K562 (cell line): ENCODE measurements around the gene ASCL2.

Source experiments
- FOXK1 ChIP-seq: sonication (generic); formaldehyde crosslinking; IDR thresholded peaks from 2 replicates; pipeline ENCODE4 v1.8.0; 2022; ENCODE audit warnings: missing genetic modification reagents, mild to moderate bottlenecking, borderline replicate concordance
- POLR2A ChIP-seq: fragments of 450-650 bp; conservative IDR thresholded peaks from 2 replicates; pipeline ENCODE4 v1.6.1; 2016
- SIN3B ChIP-seq: fragments of 450-650 bp; IDR thresholded peaks from 2 replicates; pipeline ENCODE4 v1.6.1; 2017; ENCODE audit warnings: low read depth, mild to moderate bottlenecking, moderate library complexity
- SIX5 ChIP-seq, 2 experiments: IDR thresholded peaks; 2 replicates each; pipeline ENCODE4 v1.6.1; 2011; ENCODE audit warnings: low read length in 2 of 2, borderline replicate concordance in 1 of 2, low read depth in 1 of 2, mild to moderate bottlenecking in 1 of 2, moderate library complexity in 1 of 2; ENCODE audit not compliant: insufficient read depth in 1 of 2
- SMC3 ChIP-seq: conservative IDR thresholded peaks from 2 replicates; pipeline ENCODE4 v1.6.1; 2011; ENCODE audit warnings: low read depth, low read length, improper control_type of control experiment; ENCODE audit not compliant: insufficient read depth
- SREBF1 ChIP-seq: fragments of 150-350 bp; IDR thresholded peaks from 2 replicates; pipeline ENCODE4 v1.6.1; 2014; ENCODE audit warnings: antibody characterized with exemption, low read depth, low read length, borderline replicate concordance
- ZBTB1 ChIP-seq: sonication (generic); formaldehyde crosslinking; IDR thresholded peaks from 2 replicates; pipeline ENCODE4 v1.8.1; 2023; ENCODE audit warnings: missing genetic modification reagents, low read depth, mild to moderate bottlenecking, borderline replicate concordance
- ZNF175 ChIP-seq: fragments of 200-800 bp; sonication (Bioruptor generic); IDR thresholded peaks from 2 replicates; pipeline ENCODE4 v1.6.1; 2016; ENCODE audit warnings: low read depth, mild to moderate bottlenecking, missing genetic modification characterization, missing compliant biosample characterization
- ZNF274 ChIP-seq: IDR thresholded peaks from 2 replicates; pipeline ENCODE4 v1.6.1; 2011; ENCODE audit warnings: low read depth, mild to moderate bottlenecking, low read length, moderate library complexity, borderline replicate concordance
- ZNF384 ChIP-seq: IDR thresholded peaks from 2 replicates; pipeline ENCODE4 v1.6.1; 2012; ENCODE audit warnings: low read depth, low read length, improper control_type of control experiment
- TF ChIP-seq, protein P1 (sequence below): sonication (generic); formaldehyde crosslinking; IDR thresholded peaks from 2 replicates; pipeline ENCODE4 v1.8.0; 2022; ENCODE audit warnings: mild to moderate bottlenecking, missing genetic modification reagents, borderline replicate concordance
- TF ChIP-seq, protein P2 (sequence below): fragments of 450-650 bp; formaldehyde crosslinking; IDR thresholded peaks from 2 replicates; pipeline ENCODE4 v1.4.0; 2020; ENCODE audit warnings: mild to moderate bottlenecking, mixed read lengths
- TF ChIP-seq, protein P3 (sequence below): sonication (generic); formaldehyde crosslinking; IDR thresholded peaks from 2 replicates; pipeline ENCODE4 v1.8.0; 2023; ENCODE audit warnings: mild to moderate bottlenecking, missing genetic modification reagents

DNA sequence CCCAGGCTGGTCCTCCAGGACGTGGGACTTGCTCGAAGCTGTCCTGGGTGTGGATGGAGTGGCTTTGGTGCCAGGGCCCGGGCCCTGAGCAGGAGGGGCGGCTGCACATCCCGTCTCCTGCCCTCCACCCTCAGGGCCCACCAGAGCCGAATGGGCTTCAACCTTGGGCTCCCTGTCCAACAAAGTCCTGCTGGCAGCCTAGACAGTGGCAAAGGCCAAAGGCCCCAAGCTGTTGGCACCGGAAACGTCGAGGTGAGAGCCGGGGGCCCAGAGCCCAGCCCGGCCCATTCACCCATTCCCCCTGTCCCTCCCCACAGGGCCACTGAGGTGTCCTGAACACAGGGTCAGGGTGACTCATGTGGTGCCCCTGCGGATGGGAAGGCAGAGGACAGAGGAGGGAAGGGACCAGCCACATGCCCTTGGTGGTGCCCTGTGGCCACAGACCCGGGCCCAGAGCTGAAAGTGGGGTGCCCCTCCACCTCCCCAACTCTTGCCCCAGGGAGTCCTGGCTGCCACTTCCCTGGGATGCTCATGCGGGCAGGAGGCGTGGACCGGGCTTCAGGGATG lies 40.5 kb upstream of the ASCL2 start:
- TF ChIP-seq ZNF175 (CRISPR knock-in tag): no peak
- TF ChIP-seq SIN3B: no peak
- TF ChIP-seq, protein P1, sequence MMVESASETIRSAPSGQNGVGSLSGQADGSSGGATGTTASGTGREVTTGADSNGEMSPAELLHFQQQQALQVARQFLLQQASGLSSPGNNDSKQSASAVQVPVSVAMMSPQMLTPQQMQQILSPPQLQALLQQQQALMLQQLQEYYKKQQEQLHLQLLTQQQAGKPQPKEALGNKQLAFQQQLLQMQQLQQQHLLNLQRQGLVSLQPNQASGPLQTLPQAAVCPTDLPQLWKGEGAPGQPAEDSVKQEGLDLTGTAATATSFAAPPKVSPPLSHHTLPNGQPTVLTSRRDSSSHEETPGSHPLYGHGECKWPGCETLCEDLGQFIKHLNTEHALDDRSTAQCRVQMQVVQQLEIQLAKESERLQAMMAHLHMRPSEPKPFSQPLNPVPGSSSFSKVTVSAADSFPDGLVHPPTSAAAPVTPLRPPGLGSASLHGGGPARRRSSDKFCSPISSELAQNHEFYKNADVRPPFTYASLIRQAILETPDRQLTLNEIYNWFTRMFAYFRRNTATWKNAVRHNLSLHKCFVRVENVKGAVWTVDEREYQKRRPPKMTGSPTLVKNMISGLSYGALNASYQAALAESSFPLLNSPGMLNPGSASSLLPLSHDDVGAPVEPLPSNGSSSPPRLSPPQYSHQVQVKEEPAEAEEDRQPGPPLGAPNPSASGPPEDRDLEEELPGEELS: no peak
- TF ChIP-seq SIX5 (IDR thresholded peaks at IDR 0.05; ENCODE audit: borderline replicate concordance in 1 of 2, insufficient read depth in 1 of 2, low read depth in 1 of 2, low read length in 2 of 2): no peak
- TF ChIP-seq ZBTB1 (CRISPR knock-in tag): no peak
- no peak for TF ChIP-seq SREBF1
- no peak for TF ChIP-seq FOXK1 (CRISPR knock-in tag)
- no peak for TF ChIP-seq POLR2A
- TF ChIP-seq ZNF384: no peak
- no peak for TF ChIP-seq ZNF274
- no peak for TF ChIP-seq SMC3
- TF ChIP-seq, protein P2, sequence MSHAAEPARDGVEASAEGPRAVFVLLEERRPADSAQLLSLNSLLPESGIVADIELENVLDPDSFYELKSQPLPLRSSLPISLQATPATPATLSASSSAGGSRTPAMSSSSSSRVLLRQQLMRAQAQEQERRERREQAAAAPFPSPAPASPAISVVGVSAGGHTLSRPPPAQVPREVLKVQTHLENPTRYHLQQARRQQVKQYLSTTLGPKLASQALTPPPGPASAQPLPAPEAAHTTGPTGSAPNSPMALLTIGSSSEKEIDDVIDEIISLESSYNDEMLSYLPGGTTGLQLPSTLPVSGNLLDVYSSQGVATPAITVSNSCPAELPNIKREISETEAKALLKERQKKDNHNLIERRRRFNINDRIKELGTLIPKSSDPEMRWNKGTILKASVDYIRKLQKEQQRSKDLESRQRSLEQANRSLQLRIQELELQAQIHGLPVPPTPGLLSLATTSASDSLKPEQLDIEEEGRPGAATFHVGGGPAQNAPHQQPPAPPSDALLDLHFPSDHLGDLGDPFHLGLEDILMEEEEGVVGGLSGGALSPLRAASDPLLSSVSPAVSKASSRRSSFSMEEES: no peak
- TF ChIP-seq, protein P3, sequence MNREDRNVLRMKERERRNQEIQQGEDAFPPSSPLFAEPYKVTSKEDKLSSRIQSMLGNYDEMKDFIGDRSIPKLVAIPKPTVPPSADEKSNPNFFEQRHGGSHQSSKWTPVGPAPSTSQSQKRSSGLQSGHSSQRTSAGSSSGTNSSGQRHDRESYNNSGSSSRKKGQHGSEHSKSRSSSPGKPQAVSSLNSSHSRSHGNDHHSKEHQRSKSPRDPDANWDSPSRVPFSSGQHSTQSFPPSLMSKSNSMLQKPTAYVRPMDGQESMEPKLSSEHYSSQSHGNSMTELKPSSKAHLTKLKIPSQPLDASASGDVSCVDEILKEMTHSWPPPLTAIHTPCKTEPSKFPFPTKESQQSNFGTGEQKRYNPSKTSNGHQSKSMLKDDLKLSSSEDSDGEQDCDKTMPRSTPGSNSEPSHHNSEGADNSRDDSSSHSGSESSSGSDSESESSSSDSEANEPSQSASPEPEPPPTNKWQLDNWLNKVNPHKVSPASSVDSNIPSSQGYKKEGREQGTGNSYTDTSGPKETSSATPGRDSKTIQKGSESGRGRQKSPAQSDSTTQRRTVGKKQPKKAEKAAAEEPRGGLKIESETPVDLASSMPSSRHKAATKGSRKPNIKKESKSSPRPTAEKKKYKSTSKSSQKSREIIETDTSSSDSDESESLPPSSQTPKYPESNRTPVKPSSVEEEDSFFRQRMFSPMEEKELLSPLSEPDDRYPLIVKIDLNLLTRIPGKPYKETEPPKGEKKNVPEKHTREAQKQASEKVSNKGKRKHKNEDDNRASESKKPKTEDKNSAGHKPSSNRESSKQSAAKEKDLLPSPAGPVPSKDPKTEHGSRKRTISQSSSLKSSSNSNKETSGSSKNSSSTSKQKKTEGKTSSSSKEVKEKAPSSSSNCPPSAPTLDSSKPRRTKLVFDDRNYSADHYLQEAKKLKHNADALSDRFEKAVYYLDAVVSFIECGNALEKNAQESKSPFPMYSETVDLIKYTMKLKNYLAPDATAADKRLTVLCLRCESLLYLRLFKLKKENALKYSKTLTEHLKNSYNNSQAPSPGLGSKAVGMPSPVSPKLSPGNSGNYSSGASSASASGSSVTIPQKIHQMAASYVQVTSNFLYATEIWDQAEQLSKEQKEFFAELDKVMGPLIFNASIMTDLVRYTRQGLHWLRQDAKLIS (CRISPR knock-in tag): no peak
